HEK293 (cell line): ENCODE data around the gene PDE4D.

Experiments used
- KLF9 ChIP-seq: fragments of 450-650 bp; formaldehyde crosslinking; IDR thresholded peaks from 2 replicates; pipeline ENCODE4 v1.5.1; 2016; ENCODE audit warnings: missing biosample characterization, missing genetic modification characterization, low read depth
- YY1 ChIP-seq: fragments of 450-650 bp; formaldehyde crosslinking; IDR thresholded peaks from 2 replicates; pipeline ENCODE4 v1.5.1; 2018; ENCODE audit warnings: missing biosample characterization, missing genetic modification characterization
- ZBTB11 ChIP-seq: fragments of 450-650 bp; formaldehyde crosslinking; conservative IDR thresholded peaks from 2 replicates; pipeline ENCODE4 v1.5.1; 2016; ENCODE audit warnings: low read depth, missing biosample characterization, missing genetic modification characterization
- ZNF112 ChIP-seq: fragments of 450-650 bp; formaldehyde crosslinking; IDR thresholded peaks from 2 replicates; pipeline ENCODE4 v1.5.0; 2017; ENCODE audit warnings: missing biosample characterization, missing genetic modification characterization
- ZNF223 ChIP-seq: fragments of 450-650 bp; formaldehyde crosslinking; IDR thresholded peaks from 2 replicates; pipeline ENCODE4 v1.5.1; 2016; ENCODE audit warnings: missing biosample characterization, missing genetic modification characterization
- ZNF426 ChIP-seq: fragments of 450-650 bp; formaldehyde crosslinking; IDR thresholded peaks from 2 replicates; pipeline ENCODE4 v1.5.1; 2017; ENCODE audit warnings: missing biosample characterization, missing genetic modification characterization, mild to moderate bottlenecking, inconsistent platforms, moderate library complexity
- ZNF548 ChIP-seq: fragments of 450-650 bp; formaldehyde crosslinking; IDR thresholded peaks from 2 replicates; pipeline ENCODE4 v1.5.1; 2016; ENCODE audit warnings: missing biosample characterization, missing genetic modification characterization
- ZNF558 ChIP-seq: fragments of 450-650 bp; formaldehyde crosslinking; IDR thresholded peaks from 2 replicates; pipeline ENCODE4 v1.5.1; 2016; ENCODE audit warnings: missing biosample characterization, missing genetic modification characterization
- ZNF629 ChIP-seq: fragments of 450-650 bp; formaldehyde crosslinking; IDR thresholded peaks from 2 replicates; pipeline ENCODE4 v1.5.1; 2017; ENCODE audit warnings: missing biosample characterization, missing genetic modification characterization
- ZNF792 ChIP-seq: fragments of 450-650 bp; formaldehyde crosslinking; IDR thresholded peaks from 2 replicates; pipeline ENCODE4 v1.5.1; 2016; ENCODE audit warnings: missing biosample characterization, missing genetic modification characterization
- TF ChIP-seq, protein P1 (sequence below): fragments of 450-650 bp; formaldehyde crosslinking; IDR thresholded peaks from 2 replicates; pipeline ENCODE4 v1.5.1; 2016; ENCODE audit warnings: missing biosample characterization, missing genetic modification characterization
- TF ChIP-seq, protein P2 (sequence below): fragments of 450-650 bp; formaldehyde crosslinking; IDR thresholded peaks from 2 replicates; pipeline ENCODE4 v1.5.1; 2016; ENCODE audit warnings: missing biosample characterization, missing genetic modification characterization

DNA sequence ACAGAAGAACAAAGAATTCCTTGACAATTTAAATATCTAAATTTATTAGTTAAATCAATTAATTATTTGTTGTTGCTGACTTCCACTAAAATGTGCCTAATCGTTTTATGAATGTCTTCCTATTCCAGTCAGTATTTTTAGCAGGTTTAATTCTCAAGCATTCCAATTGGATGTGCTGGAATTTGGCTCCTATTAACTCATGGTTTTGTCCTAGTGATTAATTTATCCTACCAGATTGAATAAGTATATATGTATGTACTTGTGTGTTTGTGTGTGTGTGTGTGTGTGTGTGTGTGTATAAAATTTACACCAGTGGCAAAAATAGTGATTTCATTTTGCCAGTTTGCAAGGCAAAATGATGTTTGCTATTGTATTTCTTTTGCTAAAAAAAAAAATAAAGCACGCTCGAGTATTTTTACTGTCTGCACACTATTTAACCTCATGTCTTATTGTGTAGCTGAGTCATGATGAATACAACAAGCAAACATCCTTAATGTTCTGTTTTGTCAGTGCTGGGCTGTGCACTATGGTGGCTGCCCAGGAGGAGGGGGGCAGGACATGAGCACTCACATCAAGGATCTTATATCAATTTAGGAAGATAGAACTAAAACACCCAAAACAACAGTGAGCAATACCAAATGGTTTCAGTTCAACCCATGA is 375.5 kb downstream of the PDE4D start:
- TF ChIP-seq, protein P1, sequence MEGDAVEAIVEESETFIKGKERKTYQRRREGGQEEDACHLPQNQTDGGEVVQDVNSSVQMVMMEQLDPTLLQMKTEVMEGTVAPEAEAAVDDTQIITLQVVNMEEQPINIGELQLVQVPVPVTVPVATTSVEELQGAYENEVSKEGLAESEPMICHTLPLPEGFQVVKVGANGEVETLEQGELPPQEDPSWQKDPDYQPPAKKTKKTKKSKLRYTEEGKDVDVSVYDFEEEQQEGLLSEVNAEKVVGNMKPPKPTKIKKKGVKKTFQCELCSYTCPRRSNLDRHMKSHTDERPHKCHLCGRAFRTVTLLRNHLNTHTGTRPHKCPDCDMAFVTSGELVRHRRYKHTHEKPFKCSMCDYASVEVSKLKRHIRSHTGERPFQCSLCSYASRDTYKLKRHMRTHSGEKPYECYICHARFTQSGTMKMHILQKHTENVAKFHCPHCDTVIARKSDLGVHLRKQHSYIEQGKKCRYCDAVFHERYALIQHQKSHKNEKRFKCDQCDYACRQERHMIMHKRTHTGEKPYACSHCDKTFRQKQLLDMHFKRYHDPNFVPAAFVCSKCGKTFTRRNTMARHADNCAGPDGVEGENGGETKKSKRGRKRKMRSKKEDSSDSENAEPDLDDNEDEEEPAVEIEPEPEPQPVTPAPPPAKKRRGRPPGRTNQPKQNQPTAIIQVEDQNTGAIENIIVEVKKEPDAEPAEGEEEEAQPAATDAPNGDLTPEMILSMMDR: no peak
- TF ChIP-seq ZNF558 (tag by site-specific recombination) (no peak), ZNF629 (tag by site-specific recombination) (no peak), ZNF792 (tag by site-specific recombination) (no peak), ZNF548 (tag by site-specific recombination) (no peak), ZNF426 (tag by site-specific recombination) (no peak), ZBTB11 (tag by site-specific recombination) (no peak), ZNF223 (no peak), YY1 (no peak), KLF9 (no peak), ZNF112 (tag by site-specific recombination) (no peak)
- TF ChIP-seq, protein P2, sequence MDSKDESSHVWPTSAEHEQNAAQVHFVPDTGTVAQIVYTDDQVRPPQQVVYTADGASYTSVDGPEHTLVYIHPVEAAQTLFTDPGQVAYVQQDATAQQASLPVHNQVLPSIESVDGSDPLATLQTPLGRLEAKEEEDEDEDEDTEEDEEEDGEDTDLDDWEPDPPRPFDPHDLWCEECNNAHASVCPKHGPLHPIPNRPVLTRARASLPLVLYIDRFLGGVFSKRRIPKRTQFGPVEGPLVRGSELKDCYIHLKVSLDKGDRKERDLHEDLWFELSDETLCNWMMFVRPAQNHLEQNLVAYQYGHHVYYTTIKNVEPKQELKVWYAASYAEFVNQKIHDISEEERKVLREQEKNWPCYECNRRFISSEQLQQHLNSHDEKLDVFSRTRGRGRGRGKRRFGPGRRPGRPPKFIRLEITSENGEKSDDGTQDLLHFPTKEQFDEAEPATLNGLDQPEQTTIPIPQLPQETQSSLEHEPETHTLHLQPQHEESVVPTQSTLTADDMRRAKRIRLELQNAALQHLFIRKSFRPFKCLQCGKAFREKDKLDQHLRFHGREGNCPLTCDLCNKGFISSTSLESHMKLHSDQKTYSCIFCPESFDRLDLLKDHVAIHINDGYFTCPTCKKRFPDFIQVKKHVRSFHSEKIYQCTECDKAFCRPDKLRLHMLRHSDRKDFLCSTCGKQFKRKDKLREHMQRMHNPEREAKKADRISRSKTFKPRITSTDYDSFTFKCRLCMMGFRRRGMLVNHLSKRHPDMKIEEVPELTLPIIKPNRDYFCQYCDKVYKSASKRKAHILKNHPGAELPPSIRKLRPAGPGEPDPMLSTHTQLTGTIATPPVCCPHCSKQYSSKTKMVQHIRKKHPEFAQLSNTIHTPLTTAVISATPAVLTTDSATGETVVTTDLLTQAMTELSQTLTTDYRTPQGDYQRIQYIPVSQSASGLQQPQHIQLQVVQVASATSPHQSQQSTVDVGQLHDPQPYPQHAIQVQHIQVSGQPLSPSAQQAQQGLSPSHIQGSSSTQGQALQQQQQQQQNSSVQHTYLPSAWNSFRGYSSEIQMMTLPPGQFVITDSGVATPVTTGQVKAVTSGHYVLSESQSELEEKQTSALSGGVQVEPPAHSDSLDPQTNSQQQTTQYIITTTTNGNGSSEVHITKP (tag by site-specific recombination): no peak
